Fibroblast of lung (primary cell): ENCODE results near the gene CREB5. TPM values are rescaled to one million over a fixed set of nuclear protein-coding genes. Genes with fewer than 3 reads are reported as not detected.

Experiments used
- DNase-seq, 2 donors: peaks; one replicate each; pipeline versions ENCODE4 v3.0.0 to v3.0.0-alpha.2; 2010; ENCODE audit warnings: low read depth in 2 of 2
- H2AFZ ChIP-seq: 2 replicates; pipeline ENCODE4 v1.5.1; 2012; ENCODE audit warnings: low read length, control low read depth, inconsistent platforms
- H3K27ac ChIP-seq: 2 replicates; pipeline ENCODE4 v1.5.1; 2011; ENCODE audit warnings: low read length, control low read depth; ENCODE audit not compliant: insufficient read depth
- H3K27me3 ChIP-seq: 2 replicates; pipeline ENCODE4 v1.5.1; 2011; ENCODE audit warnings: mild to moderate bottlenecking, low read length; ENCODE audit not compliant: control insufficient read depth, insufficient read depth
- H3K36me3 ChIP-seq: 2 replicates; pipeline ENCODE4 v1.5.1; 2011; ENCODE audit warnings: low read length; ENCODE audit not compliant: control insufficient read depth, insufficient read depth
- H3K4me1 ChIP-seq: 2 replicates; pipeline ENCODE4 v1.5.1; 2011; ENCODE audit warnings: low read length; ENCODE audit not compliant: control insufficient read depth, insufficient read depth; ENCODE audit errors: extremely low read depth
- H3K4me2 ChIP-seq: 2 replicates; pipeline ENCODE4 v1.5.1; 2011; ENCODE audit warnings: low read length, control low read depth; ENCODE audit not compliant: insufficient read depth; ENCODE audit errors: extremely low read depth
- H3K4me3 ChIP-seq, 4 experiments: fragments of 200-600 bp in 1 of 4; sonication (generic) in 1 of 4; replicated peaks in 1 of 4; 2 replicates each; pipeline ENCODE4 v1.5.1; 2011 to 2016; ENCODE audit warnings: low read length in 4 of 4, low read depth in 3 of 4, mild to moderate bottlenecking in 3 of 4, control low read depth in 2 of 4, inconsistent platforms in 1 of 4, mixed read lengths in 1 of 4; ENCODE audit not compliant: insufficient read depth in 1 of 4; ENCODE audit errors: control extremely low read depth in 1 of 4
- H3K79me2 ChIP-seq: 2 replicates; pipeline ENCODE4 v1.5.1; 2012; ENCODE audit warnings: mild to moderate bottlenecking, low read length, inconsistent platforms; ENCODE audit not compliant: control insufficient read depth, insufficient read depth
- H3K9ac ChIP-seq: 2 replicates; pipeline ENCODE4 v1.5.1; 2011; ENCODE audit warnings: mild to moderate bottlenecking, low read length, control low read depth; ENCODE audit not compliant: insufficient read depth
- H3K9me3 ChIP-seq: 2 replicates; pipeline ENCODE4 v1.5.1; 2012; ENCODE audit warnings: low read depth, low read length; ENCODE audit not compliant: control insufficient read depth, insufficient read depth
- H4K20me1 ChIP-seq: 2 replicates; pipeline ENCODE4 v1.5.1; 2011; ENCODE audit warnings: low read length; ENCODE audit not compliant: control insufficient read depth, insufficient read depth; ENCODE audit errors: extremely low read depth
- CTCF ChIP-seq, 2 donors: IDR thresholded peaks in 1 of 2; conservative IDR thresholded peaks in 1 of 2; 1 replicate in 1 of 2; 2 replicates in 1 of 2; pipeline ENCODE4 v1.5.1; 2011 to 2012; ENCODE audit warnings: low read length in 2 of 2, control low read depth in 1 of 2, inconsistent platforms in 1 of 2, low read depth in 1 of 2, mild to moderate bottlenecking in 1 of 2
- EZH2 ChIP-seq: IDR thresholded peaks from 2 replicates; pipeline ENCODE4 v1.5.1; 2012; ENCODE audit warnings: low read length, control low read depth, mild to moderate bottlenecking; ENCODE audit errors: missing control alignments
- polyA plus RNA-seq, 2 donors: library from polyadenylated mRNA; depleted of rRNA in 1 of 2; stranded (reverse) in 1 of 2; unstranded in 1 of 2; fragments of >200 nt; gene quantifications; 2 replicates each; pipeline ENCODE4 v1.2.1, GENCODE V29; 2011 to 2012; ENCODE audit warnings: missing spikeins in 1 of 2
- total RNA-seq: library from RNA; depleted of rRNA; stranded (reverse); fragments of >200 nt; gene quantifications from 2 replicates; pipeline ENCODE4 v1.2.1, GENCODE V29; 2014

Gene CREB5
- total and polyA plus RNA-seq, 2 donors (not counting 1 experiment from before 2014, with no cell fraction given), result 8.2 to 28.4 TPM

GRCh38 chr7:28500138-28500537, 87.8 kb downstream of the CREB5 start:
- no peak overlapping the region for H2AFZ ChIP-seq
- no peaks in the 10 kb centered on the region for H3K4me1 ChIP-seq
- no peaks in the 10 kb centered on the region for H4K20me1 ChIP-seq
- no peaks in the 10 kb centered on the region for H3K36me3 ChIP-seq
- H3K79me2 ChIP-seq, result no peaks in the 10 kb centered on the region
- H3K9ac ChIP-seq, result no peak overlapping the region
- no peak for DNase-seq
- H3K27me3 ChIP-seq, result no peaks in the 10 kb centered on the region
- no peak overlapping the region for H3K4me2 ChIP-seq
- H3K9me3 ChIP-seq, result no peaks in the 10 kb centered on the region
- no peak overlapping the region for H3K27ac ChIP-seq
- TF ChIP-seq CTCF (conservative IDR thresholded peaks at IDR 0.05 in 1 of 2, IDR thresholded peaks at IDR 0.05 in 1 of 2; ENCODE audit: low read depth in 1 of 2, low read length in 2 of 2) (no peak), EZH2 (no peak)
- no peak overlapping the region for H3K4me3 ChIP-seq

GRCh38 chr7:28502408-28502807, 90.1 kb downstream of the CREB5 start:
- no peaks in the 10 kb centered on the region for H3K27me3 ChIP-seq
- no peaks in the 10 kb centered on the region for H3K79me2 ChIP-seq
- no peak for TF ChIP-seq CTCF (conservative IDR thresholded peaks at IDR 0.05 in 1 of 2, IDR thresholded peaks at IDR 0.05 in 1 of 2; ENCODE audit: low read depth in 1 of 2, low read length in 2 of 2)
- no peak for TF ChIP-seq EZH2
- DNase-seq, result no peak
- H3K27ac ChIP-seq, result no peak overlapping the region
- H4K20me1 ChIP-seq, result no peaks in the 10 kb centered on the region
- H3K9me3 ChIP-seq, result no peaks in the 10 kb centered on the region
- H3K36me3 ChIP-seq, result no peaks in the 10 kb centered on the region
- no peak overlapping the region for H3K4me2 ChIP-seq
- no peaks in the 10 kb centered on the region for H3K4me1 ChIP-seq
- H2AFZ ChIP-seq, result no peak overlapping the region
- no peak overlapping the region for H3K9ac ChIP-seq
- H3K4me3 ChIP-seq, result no peak overlapping the region

- Histone ChIP-seq H4K20me1 (no peaks in the 10 kb centered on the region), H3K4me2 (no peak overlapping the region), H2AFZ (no peak overlapping the region), H3K79me2 (no peaks in the 10 kb centered on the region), H3K36me3 (no peaks in the 10 kb centered on the region), H3K27me3 (no peaks in the 10 kb centered on the region), H3K27ac (no peak overlapping the region), H3K9ac (no peak overlapping the region), H3K4me3 (no peak overlapping the region), H3K4me1 (no peaks in the 10 kb centered on the region), H3K9me3 (no peaks in the 10 kb centered on the region)
- TF ChIP-seq CTCF (conservative IDR thresholded peaks at IDR 0.05 in 1 of 2, IDR thresholded peaks at IDR 0.05 in 1 of 2; ENCODE audit: low read depth in 1 of 2, low read length in 2 of 2) (no peak), EZH2 (no peak)
- no peak for DNase-seq
These were observed 91.1 kb downstream of the CREB5 start for GRCh38 chr7:28503396-28503795.
